ENCODE measurements around the gene ATP5F1C. TPM values are rescaled to one million over a fixed set of nuclear protein-coding genes. Genes with fewer than 3 reads are reported as not detected.

ATP5F1C gene
- total RNA-seq, 4 donors from 2014 or later, result 193 to 492 (median 332) TPM

DNA sequence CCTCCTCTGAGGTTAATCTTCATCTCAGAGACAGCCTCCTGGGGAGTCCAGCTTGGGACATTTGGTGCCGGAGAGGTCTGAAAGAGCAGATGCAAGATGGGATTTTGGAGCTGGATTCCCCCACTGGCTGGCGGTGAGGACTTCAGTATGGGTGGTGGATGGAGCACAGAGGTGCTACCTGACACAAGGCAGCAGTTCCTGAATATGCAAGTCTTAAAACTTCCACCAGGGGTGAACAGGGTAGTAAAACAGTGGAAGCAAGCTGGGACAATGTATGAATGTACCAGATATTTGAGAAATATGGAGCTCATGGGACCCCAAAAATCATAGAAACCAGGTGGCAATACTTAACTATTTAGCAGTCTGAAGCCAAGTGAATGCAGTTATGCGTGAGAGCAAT lies 25.5 kb downstream of the ATP5F1C start:
- no peak for TF ChIP-seq POLR2AphosphoS5 (IDR thresholded peaks at IDR 0.05)
- TF ChIP-seq, protein P1, sequence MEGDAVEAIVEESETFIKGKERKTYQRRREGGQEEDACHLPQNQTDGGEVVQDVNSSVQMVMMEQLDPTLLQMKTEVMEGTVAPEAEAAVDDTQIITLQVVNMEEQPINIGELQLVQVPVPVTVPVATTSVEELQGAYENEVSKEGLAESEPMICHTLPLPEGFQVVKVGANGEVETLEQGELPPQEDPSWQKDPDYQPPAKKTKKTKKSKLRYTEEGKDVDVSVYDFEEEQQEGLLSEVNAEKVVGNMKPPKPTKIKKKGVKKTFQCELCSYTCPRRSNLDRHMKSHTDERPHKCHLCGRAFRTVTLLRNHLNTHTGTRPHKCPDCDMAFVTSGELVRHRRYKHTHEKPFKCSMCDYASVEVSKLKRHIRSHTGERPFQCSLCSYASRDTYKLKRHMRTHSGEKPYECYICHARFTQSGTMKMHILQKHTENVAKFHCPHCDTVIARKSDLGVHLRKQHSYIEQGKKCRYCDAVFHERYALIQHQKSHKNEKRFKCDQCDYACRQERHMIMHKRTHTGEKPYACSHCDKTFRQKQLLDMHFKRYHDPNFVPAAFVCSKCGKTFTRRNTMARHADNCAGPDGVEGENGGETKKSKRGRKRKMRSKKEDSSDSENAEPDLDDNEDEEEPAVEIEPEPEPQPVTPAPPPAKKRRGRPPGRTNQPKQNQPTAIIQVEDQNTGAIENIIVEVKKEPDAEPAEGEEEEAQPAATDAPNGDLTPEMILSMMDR (IDR thresholded peaks at IDR 0.05), result no peak
- no peak for TF ChIP-seq POLR2A (IDR thresholded peaks at IDR 0.05)
- TF ChIP-seq EP300 (IDR thresholded peaks at IDR 0.05; ENCODE audit: low read depth), result no peak
- intact Hi-C loops (cut with DNase I; ENCODE audit: low total_unique reads) (no loop called here), in situ Hi-C loops (cut with MboI; ENCODE audit: low pct_ligation_motif_present in 1 of 4, low pct_unique_long_range_greater_than_20kb in 1 of 4, low sequenced_read_pairs in 3 of 4) (no loop called here)
- no peaks in the 10 kb centered on the region for H3K27me3 ChIP-seq
- no peak overlapping the region for H3K4me3 ChIP-seq
- no peak for DNase-seq
- no peak overlapping the region for H3K27ac ChIP-seq
- H3K4me1 ChIP-seq, result peaks cover 0 to 25% (median 7%) of the 10 kb centered on the region in 4 donors
- WGBS, 2 donors (ENCODE audit: low coverage in 1 of 2), result 80 to 87% methylated on average over 2 to 3 of the region's 3 CpGs
- H3K9me3 ChIP-seq, result no peaks in the 10 kb centered on the region
- no peaks in the 10 kb centered on the region for H3K36me3 ChIP-seq

DNA sequence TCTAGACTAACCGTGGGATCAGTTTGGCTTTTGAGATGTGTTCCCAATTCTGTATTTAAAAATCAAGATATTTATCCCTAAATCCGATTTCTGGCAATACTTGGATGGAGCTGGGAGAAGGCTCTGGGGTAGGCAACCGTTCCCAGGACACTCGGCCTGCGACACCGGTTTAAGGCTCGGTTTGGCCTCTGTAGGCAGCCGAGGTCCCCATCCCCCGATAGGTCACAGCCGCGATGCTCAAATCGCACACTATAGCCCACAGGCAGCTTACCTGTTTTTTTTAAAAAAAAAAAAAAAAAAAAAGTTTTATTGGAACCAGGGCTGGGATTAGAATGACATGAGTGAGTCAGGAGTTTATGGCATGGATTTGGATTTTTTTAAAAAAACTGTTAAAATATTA lies 29.6 kb downstream of the ATP5F1C start:
- 23 to 26% methylated on average over 3 to 12 of the region's 12 CpGs for WGBS, 2 donors (ENCODE audit: low coverage in 1 of 2)
- TF ChIP-seq EP300 (IDR thresholded peaks at IDR 0.05; ENCODE audit: low read depth), result no peak
- TF ChIP-seq, protein P1 (IDR thresholded peaks at IDR 0.05), result no peak
- TF ChIP-seq POLR2A (IDR thresholded peaks at IDR 0.05), result no peak
- no peak for TF ChIP-seq POLR2AphosphoS5 (IDR thresholded peaks at IDR 0.05)
- Histone ChIP-seq H3K27me3 (no peaks in the 10 kb centered on the region), H3K4me3 (peak overlapping the region in 3 of 4 donors; percentile 77 to 98 (median 84)), H3K4me1 (peaks cover 9 to 27% (median 11%) of the 10 kb centered on the region in 4 donors), H3K27ac (peak overlapping the region in 2 of 4 donors; percentile 78 to 83), H3K9me3 (no peaks in the 10 kb centered on the region), H3K36me3 (no peaks in the 10 kb centered on the region)
- intact Hi-C loops (cut with DNase I; ENCODE audit: low total_unique reads) (no loop called here), in situ Hi-C loops (cut with MboI; ENCODE audit: low pct_ligation_motif_present in 1 of 4, low pct_unique_long_range_greater_than_20kb in 1 of 4, low sequenced_read_pairs in 3 of 4) (no loop called here)
- DNase-seq, result no peak

DNA sequence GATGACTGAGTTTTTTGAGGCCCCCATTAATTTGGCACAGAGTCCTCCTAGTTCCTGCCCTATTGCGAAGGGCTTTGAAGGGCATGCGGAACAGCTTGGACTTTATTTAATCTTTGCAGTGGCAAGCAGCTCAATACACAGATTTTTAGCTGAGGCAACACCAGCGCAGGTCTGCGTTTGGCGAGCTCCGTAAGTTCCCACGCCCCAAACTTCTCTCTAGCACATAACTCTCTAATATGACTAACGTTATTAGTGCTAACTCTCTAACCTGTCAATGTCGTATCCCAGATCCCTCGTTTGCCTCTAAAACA lies 30.0 kb downstream of the ATP5F1C start:
- no peak for DNase-seq
- peak overlapping the region; percentile 77 to 98 (median 89) for H3K4me3 ChIP-seq
- in situ Hi-C loops (cut with MboI; ENCODE audit: low pct_ligation_motif_present in 1 of 4, low pct_unique_long_range_greater_than_20kb in 1 of 4, low sequenced_read_pairs in 3 of 4), result no loop called here
- peaks cover 9 to 25% (median 11%) of the 10 kb centered on the region in 4 donors for H3K4me1 ChIP-seq
- 0 to 1% methylated on average over 1 to 10 of the region's 10 CpGs for WGBS, 2 donors (ENCODE audit: low coverage in 1 of 2)
- intact Hi-C loops (cut with DNase I; ENCODE audit: low total_unique reads), result no loop called here
- TF ChIP-seq, protein P1 (IDR thresholded peaks at IDR 0.05), result no peak
- TF ChIP-seq POLR2A (IDR thresholded peaks at IDR 0.05) (no peak), POLR2AphosphoS5 (IDR thresholded peaks at IDR 0.05) (no peak), EP300 (IDR thresholded peaks at IDR 0.05; ENCODE audit: low read depth) (no peak)
- peak overlapping the region; percentile 78 to 83 (median 80) for H3K27ac ChIP-seq
- no peaks in the 10 kb centered on the region for H3K9me3 ChIP-seq
- H3K36me3 ChIP-seq, result no peaks in the 10 kb centered on the region
- H3K27me3 ChIP-seq, result no peaks in the 10 kb centered on the region

DNA sequence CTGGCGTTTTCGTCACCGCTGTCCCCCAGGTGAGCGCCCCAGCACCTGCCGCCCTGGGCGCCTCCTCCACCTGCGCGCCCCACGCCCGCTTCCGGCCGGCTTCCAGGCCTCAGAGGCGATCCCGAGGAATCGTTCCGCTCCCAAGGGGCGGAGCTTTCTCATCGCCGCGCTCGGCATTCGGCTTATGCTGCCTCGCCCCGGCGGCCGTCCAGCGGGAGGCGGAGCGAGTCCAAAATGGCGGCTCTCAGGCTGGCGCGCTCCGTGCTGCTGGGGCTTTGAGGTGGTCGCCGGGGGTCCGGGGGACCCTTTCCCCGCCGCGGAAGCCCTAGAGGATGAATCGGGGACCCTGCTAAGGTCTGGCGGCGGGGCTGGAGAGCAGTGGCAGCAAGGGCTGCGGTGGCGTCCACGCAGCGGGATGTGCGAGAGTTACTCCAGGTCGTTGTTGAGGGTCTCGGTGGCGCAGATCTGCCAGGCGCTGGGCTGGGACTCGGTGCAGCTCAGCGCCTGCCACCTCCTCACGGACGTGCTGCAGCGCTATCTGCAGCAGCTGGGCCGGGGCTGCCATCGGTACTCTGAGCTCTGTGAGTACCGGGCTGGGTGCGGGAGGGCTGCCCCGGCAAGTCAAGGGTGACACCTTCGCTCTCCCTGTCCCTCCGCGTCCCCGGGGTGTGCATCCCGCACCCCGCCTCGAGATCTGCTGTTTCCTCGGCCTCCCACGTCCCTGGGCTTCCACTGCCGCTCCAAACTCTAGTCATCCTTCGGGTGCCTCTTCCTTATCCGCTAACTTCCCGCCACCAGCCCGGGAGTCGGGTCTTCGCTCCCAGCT lies 30.5 kb downstream of the ATP5F1C start, which contains the start of gene TAF3:
Gene TAF3 (plus strand): TSS at position 211 of the 826 bp plus-strand sequence. CDS start 205 bp downstream, at position 416.
- in situ Hi-C loops (cut with MboI; ENCODE audit: low pct_ligation_motif_present in 1 of 4, low pct_unique_long_range_greater_than_20kb in 1 of 4, low sequenced_read_pairs in 3 of 4) (no loop called here), intact Hi-C loops (cut with DNase I; ENCODE audit: low total_unique reads) (no loop called here)

More for the DNA sequence above, 30.5 kb downstream of the ATP5F1C start, which contains the start of gene TAF3:
- TF ChIP-seq, protein P1 (IDR thresholded peaks at IDR 0.05), result no peak
- TF ChIP-seq POLR2AphosphoS5 (IDR thresholded peaks at IDR 0.05) (peak; percentile 77 to 90 (median 78)), POLR2A (IDR thresholded peaks at IDR 0.05) (peak; percentile 64)
- WGBS, 2 donors (ENCODE audit: low coverage in 1 of 2), result 0 to 1% methylated on average over 2 to 51 of the region's 77 CpGs
- H3K4me1 ChIP-seq, result peaks cover 9 to 25% (median 11%) of the 10 kb centered on the region in 4 donors
- peak within 1 kb of the TSS; percentile 77 to 98 (median 89) for H3K4me3 ChIP-seq
- H3K27ac ChIP-seq, result peak within 1 kb of the TSS; percentile 78 to 83 (median 80)
- H3K36me3 ChIP-seq, result no peaks in the 10 kb centered on the region
- peak; percentile 94 for DNase-seq
- H3K9me3 ChIP-seq, result no peaks in the 10 kb centered on the region
- H3K27me3 ChIP-seq, result no peaks in the 10 kb centered on the region

All from transverse colon (tissue), 4 donors.